IPS-20b (cell line): ENCODE measurements around the gene RELL1.

Source experiments
- H3K27ac ChIP-seq: one replicate; pipeline ENCODE4 v1.5.1; 2013; ENCODE audit warnings: low read length
- H3K27me3 ChIP-seq: 2 replicates; pipeline ENCODE4 v1.6.1; 2013; ENCODE audit warnings: mild to moderate bottlenecking, low read length, inconsistent platforms; ENCODE audit not compliant: insufficient read depth
- H3K36me3 ChIP-seq: 2 replicates; pipeline ENCODE4 v1.6.1; 2013; ENCODE audit warnings: low read depth, mild to moderate bottlenecking, inconsistent platforms, low read length, moderate library complexity; ENCODE audit not compliant: insufficient read depth
- H3K4me1 ChIP-seq: 2 replicates; pipeline ENCODE4 v1.6.1; 2013; ENCODE audit warnings: mild to moderate bottlenecking, control low read depth, inconsistent platforms, low read length, moderate library complexity; ENCODE audit not compliant: insufficient read depth
- H3K4me3 ChIP-seq: 2 replicates; pipeline ENCODE4 v1.5.1; 2013; ENCODE audit warnings: mild to moderate bottlenecking, low read length, inconsistent platforms
- H3K9ac ChIP-seq: 2 replicates; pipeline ENCODE4 v1.6.1; 2013; ENCODE audit warnings: low read depth, mild to moderate bottlenecking, inconsistent platforms, low read length, moderate library complexity
- H3K9me3 ChIP-seq: 2 replicates; pipeline ENCODE4 v1.6.1; 2013; ENCODE audit warnings: mild to moderate bottlenecking, low read depth, low read length, inconsistent platforms; ENCODE audit not compliant: insufficient read depth

Gene RELL1

DNA sequence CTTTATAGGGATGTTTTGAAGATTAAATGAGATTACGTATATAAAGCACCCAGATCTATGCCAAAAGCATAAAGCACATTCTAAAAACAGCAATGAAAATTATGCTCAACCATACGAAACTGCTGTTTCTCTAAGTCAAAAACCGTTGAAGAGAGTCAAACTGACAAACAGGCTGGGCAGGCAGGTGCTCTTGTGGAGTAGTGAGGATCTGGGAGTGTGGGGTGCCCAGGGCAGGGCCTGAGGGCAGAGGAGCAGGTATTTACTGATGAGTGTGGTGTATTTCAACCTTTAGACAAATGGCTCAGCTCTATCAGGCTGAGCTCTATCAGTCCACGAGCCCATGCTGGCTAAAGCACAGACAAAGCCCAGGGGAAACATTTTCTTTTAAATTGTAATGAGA, 40.4 kb downstream of the RELL1 start:
- Histone ChIP-seq H3K9me3 (no peaks in the 10 kb centered on the region), H3K4me1 (peaks cover 19% of the 10 kb centered on the region), H3K36me3 (peaks cover 6% of the 10 kb centered on the region), H3K9ac (no peak overlapping the region), H3K27ac (no peak overlapping the region), H3K27me3 (no peaks in the 10 kb centered on the region), H3K4me3 (no peak overlapping the region)

DNA sequence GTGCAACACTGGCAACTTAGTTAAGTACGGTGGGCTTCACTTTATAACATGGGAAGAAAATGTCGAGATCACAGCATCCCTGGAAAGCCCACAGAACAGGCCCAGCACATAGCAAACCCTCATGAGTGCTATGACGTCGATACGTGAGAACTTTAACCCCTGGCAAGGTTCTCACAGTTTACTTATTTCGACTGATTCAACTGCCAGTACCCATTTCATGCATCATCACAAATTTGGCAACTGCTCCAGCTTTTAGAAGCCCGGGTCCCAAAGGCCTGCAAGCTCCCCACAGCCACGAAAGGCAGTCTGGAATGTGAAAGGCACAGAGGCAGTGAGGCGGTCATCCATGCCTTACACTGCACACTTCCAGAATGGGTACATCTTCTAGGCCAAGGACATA, 41.2 kb downstream of the RELL1 start:
- no peak overlapping the region for H3K9ac ChIP-seq
- no peak overlapping the region for H3K27ac ChIP-seq

GRCh38 chr4:37641886-37642849, 44.0 kb downstream of the RELL1 start:
- Histone ChIP-seq H3K9ac (no peak overlapping the region), H3K9me3 (no peaks in the 10 kb centered on the region), H3K27ac (no peak overlapping the region), H3K36me3 (peaks cover 10% of the 10 kb centered on the region), H3K4me1 (peaks cover 19% of the 10 kb centered on the region), H3K27me3 (no peaks in the 10 kb centered on the region), H3K4me3 (no peak overlapping the region)

More for the DNA sequence above, 41.2 kb downstream of the RELL1 start:
- peaks cover 6% of the 10 kb centered on the region for H3K36me3 ChIP-seq
- no peak overlapping the region for H3K4me3 ChIP-seq
- H3K27me3 ChIP-seq, result no peaks in the 10 kb centered on the region
- no peaks in the 10 kb centered on the region for H3K9me3 ChIP-seq
- H3K4me1 ChIP-seq, result peaks cover 19% of the 10 kb centered on the region

GRCh38 chr4:37641352-37641751, 44.8 kb downstream of the RELL1 start:
- H3K4me1 ChIP-seq, result peaks cover 19% of the 10 kb centered on the region
- no peaks in the 10 kb centered on the region for H3K9me3 ChIP-seq
- H3K27me3 ChIP-seq, result no peaks in the 10 kb centered on the region
- peaks cover 4% of the 10 kb centered on the region; the same call in 1 of the 2 replicates for H3K36me3 ChIP-seq
- H3K27ac ChIP-seq, result no peak overlapping the region
- H3K9ac ChIP-seq, result no peak overlapping the region
- no peak overlapping the region for H3K4me3 ChIP-seq

- no peak overlapping the region for H3K27ac ChIP-seq
- no peaks in the 10 kb centered on the region for H3K27me3 ChIP-seq
- H3K36me3 ChIP-seq, result 0 out of 2 replicates have a peak, but pooled peaks cover 7% of the 10 kb centered on the region
- no peak overlapping the region for H3K4me3 ChIP-seq
- no peak overlapping the region for H3K9ac ChIP-seq
- no peaks in the 10 kb centered on the region for H3K9me3 ChIP-seq
- H3K4me1 ChIP-seq, result peaks cover 19% of the 10 kb centered on the region
Measured at GRCh38 chr4:37639551-37640285, 46.5 kb downstream of the RELL1 start.

DNA sequence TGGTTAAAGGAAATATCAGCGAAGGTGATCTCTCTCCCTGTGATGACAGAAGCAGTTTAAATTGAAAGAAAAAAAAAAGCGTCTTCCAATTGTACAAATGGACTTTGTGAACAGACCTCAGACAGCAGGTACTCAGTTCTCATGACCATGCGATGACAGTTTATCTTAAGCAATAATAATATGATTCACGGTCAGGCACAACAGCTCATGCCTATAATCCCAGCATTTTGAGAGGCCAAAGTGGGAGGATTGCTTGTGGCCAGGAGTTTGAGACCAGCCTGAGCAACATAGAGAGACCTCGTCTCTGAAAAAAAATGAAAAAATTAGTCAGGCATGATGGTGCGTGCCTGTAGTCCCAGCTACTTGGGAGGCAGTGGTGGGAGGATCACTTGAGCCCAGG, 51.0 kb downstream of the RELL1 start:
- Histone ChIP-seq H3K4me3 (no peak overlapping the region), H3K27me3 (no peaks in the 10 kb centered on the region), H3K9me3 (no peaks in the 10 kb centered on the region), H3K9ac (no peak overlapping the region), H3K27ac (no peak overlapping the region), H3K36me3 (peaks cover 31% of the 10 kb centered on the region), H3K4me1 (no peaks in the 10 kb centered on the region)

- H3K9me3 ChIP-seq, result no peaks in the 10 kb centered on the region
- H3K36me3 ChIP-seq, result peaks cover 31% of the 10 kb centered on the region
- no peaks in the 10 kb centered on the region for H3K27me3 ChIP-seq
- H3K9ac ChIP-seq, result no peak overlapping the region
- H3K27ac ChIP-seq, result no peak overlapping the region
- H3K4me3 ChIP-seq, result no peak overlapping the region
- no peaks in the 10 kb centered on the region for H3K4me1 ChIP-seq
Measured at GRCh38 chr4:37634180-37634579, 52.0 kb downstream of the RELL1 start.

DNA sequence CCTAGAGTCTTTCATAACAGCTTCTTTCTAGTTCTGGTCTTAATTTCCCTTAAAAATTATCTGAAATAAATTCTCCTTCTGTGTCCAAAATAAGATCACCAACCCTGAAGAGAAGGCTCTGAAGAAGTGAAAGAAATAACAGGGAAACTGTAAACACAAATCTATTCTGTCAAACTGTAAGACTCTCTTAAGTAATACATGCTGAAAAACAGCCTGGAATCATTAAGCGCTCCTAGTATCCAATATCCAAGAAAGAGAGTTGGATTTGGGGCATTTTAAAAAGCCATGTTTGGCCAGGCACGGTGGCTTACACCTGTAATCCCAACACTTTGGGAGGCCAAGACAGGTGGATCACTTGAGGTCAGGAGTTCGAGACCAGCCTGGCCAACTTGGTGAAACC, 53.3 kb downstream of the RELL1 start:
- H3K4me1 ChIP-seq, result no peaks in the 10 kb centered on the region
- no peak overlapping the region for H3K27ac ChIP-seq
- no peaks in the 10 kb centered on the region for H3K27me3 ChIP-seq
- no peaks in the 10 kb centered on the region for H3K9me3 ChIP-seq
- H3K4me3 ChIP-seq, result no peak overlapping the region
- H3K9ac ChIP-seq, result no peak overlapping the region
- H3K36me3 ChIP-seq, result peaks cover 28% of the 10 kb centered on the region

DNA sequence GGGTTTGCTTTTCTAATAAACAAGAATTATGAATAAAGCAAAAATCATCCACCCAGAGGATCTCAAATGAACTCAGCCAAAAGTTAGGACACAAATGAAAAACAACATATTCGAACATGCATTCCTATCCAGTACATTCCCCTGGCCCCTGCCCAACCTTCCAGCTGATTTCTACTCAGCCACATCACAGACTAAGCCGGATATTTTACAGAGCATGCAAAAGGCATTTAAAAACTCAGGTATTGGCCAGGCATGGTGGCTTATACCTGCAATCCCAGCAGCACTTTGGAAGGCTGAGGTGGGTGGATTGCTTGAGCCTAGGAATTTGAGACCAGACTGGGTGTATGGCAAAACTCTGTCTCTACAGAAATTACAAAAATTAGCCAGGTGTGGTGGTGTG, 54.6 kb downstream of the RELL1 start:
- Histone ChIP-seq H3K4me1 (peaks cover 6% of the 10 kb centered on the region; the same call in 1 of the 2 replicates), H3K4me3 (no peak overlapping the region), H3K9me3 (no peaks in the 10 kb centered on the region), H3K27me3 (no peaks in the 10 kb centered on the region), H3K36me3 (peaks cover 26% of the 10 kb centered on the region), H3K9ac (no peak overlapping the region), H3K27ac (no peak overlapping the region)

- Histone ChIP-seq H3K4me1 (peaks cover 6% of the 10 kb centered on the region; the same call in 1 of the 2 replicates), H3K9ac (no peak overlapping the region), H3K27me3 (no peaks in the 10 kb centered on the region), H3K36me3 (peaks cover 23% of the 10 kb centered on the region), H3K27ac (no peak overlapping the region), H3K9me3 (no peaks in the 10 kb centered on the region), H3K4me3 (no peak overlapping the region)
Measured at GRCh38 chr4:37629713-37630112, 56.5 kb downstream of the RELL1 start.

GRCh38 chr4:37628977-37629609, 57.1 kb downstream of the RELL1 start:
- Histone ChIP-seq H3K36me3 (peaks cover 17% of the 10 kb centered on the region), H3K9me3 (no peaks in the 10 kb centered on the region), H3K27ac (no peak overlapping the region), H3K4me3 (no peak overlapping the region), H3K9ac (no peak overlapping the region), H3K27me3 (no peaks in the 10 kb centered on the region), H3K4me1 (peaks cover 6% of the 10 kb centered on the region; the same call in 1 of the 2 replicates)
